ENCODE results near the gene C3orf52.

The C3orf52 gene

GRCh38 chr3:112087746-112088145 is 1.6 kb downstream of the C3orf52 start:
- no peak for DNase-seq

- no peak for DNase-seq
These were observed 2.8 kb downstream of the C3orf52 start for GRCh38 chr3:112088944-112089343.

GRCh38 chr3:112089956-112090886 is 4.0 kb downstream of the C3orf52 start:
- DNase-seq, result no peak

- no peak for DNase-seq
These were observed 4.8 kb downstream of the C3orf52 start for GRCh38 chr3:112090887-112091586.

- no peak for DNase-seq
These were observed 6.4 kb downstream of the C3orf52 start for GRCh38 chr3:112092496-112093179.

GRCh38 chr3:112093180-112093522 is 7.0 kb downstream of the C3orf52 start:
- no peak for DNase-seq

- DNase-seq, result no peak
These were observed 9.5 kb downstream of the C3orf52 start for GRCh38 chr3:112095731-112096130.

GRCh38 chr3:112096176-112096575 is 10.0 kb downstream of the C3orf52 start:
- DNase-seq, result no peak

- peak; percentile 31 for DNase-seq
These were observed 11.2 kb downstream of the C3orf52 start for GRCh38 chr3:112097378-112097777.

- no peak for DNase-seq
These were observed 15.7 kb downstream of the C3orf52 start for GRCh38 chr3:112101916-112102315.

- DNase-seq, result no peak
These were observed 18.6 kb downstream of the C3orf52 start for GRCh38 chr3:112104774-112105173.

GRCh38 chr3:112109322-112109721 is 23.1 kb downstream of the C3orf52 start:
- DNase-seq, result no peak

GRCh38 chr3:112111785-112112402 is 25.7 kb downstream of the C3orf52 start:
- peak; percentile 44 for DNase-seq

- no peak for DNase-seq
These were observed 28.5 kb downstream of the C3orf52 start for GRCh38 chr3:112114576-112115160.

GRCh38 chr3:112115161-112115739 is 29.1 kb downstream of the C3orf52 start:
- no peak for DNase-seq

GRCh38 chr3:112115806-112116383 is 29.7 kb downstream of the C3orf52 start:
- DNase-seq, result no peak

- DNase-seq, result no peak
These were observed 30.6 kb downstream of the C3orf52 start for GRCh38 chr3:112116748-112117186.

- no peak for DNase-seq
These were observed 31.2 kb downstream of the C3orf52 start for GRCh38 chr3:112117415-112117814.

GRCh38 chr3:112117841-112118571 is 31.8 kb downstream of the C3orf52 start:
- no peak for DNase-seq

GRCh38 chr3:112119962-112120836 is 34.0 kb downstream of the C3orf52 start:
- DNase-seq, result no peak
